GM21717 (cell line): ENCODE results near the gene RAP1GDS1.
"Not testable (repeated sequence)": the region's sequence is repeated elsewhere in the genome, so short reads cannot be mapped to it uniquely, and the experiment has no call there.

Source experiments
- ATAC-seq: cut with Tn5 transposase; IDR thresholded peaks from one replicate; pipeline ENCODE4 v1.9.1; 2021; ENCODE audit warnings: mild to moderate bottlenecking, moderate library complexity; ENCODE audit not compliant: unreplicated experiment

Gene RAP1GDS1

DNA sequence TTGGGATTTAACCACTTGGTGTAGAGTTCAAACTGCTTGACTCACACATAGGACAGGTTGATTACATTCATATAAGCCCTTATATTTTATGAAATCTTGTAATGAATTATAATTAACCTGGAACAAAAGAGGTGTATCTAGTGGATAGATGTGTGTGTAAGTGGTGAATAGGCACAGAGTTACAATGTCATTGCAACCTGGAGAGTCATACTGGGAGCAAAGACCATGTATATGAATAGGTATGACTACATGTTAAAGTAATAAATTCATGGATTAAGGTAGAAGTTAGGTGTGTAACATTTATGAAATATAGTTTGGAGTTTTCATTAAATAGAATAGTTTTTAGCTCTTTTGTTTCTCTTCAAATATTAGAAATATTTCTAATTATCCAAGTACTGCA lies 26.1 kb downstream of the RAP1GDS1 start:
- no peak for ATAC-seq

DNA sequence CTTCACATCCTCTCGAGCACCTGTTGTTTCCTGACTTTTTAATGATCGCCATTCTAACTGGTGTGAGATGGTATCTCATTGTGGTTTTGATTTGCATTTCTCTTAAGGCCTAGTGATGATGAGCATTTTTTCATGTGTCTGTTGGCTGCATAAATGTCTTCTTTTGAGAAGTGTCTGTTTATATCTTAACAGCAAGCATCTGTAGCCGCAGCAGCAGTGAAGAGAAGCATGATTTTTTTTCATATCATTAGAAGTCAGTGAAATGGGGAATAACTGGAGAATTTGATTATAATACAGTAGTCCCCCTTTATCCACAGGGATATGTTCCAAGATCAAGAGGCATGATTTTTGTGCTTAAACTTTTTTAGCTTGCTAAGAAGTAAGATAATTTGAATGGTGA lies 27.5 kb downstream of the RAP1GDS1 start:
- not testable (repeated sequence) for ATAC-seq

GRCh38 chr4:98289375-98289774 lies 28.2 kb downstream of the RAP1GDS1 start:
- peak; percentile 89 for ATAC-seq

- no peak for ATAC-seq
These were observed 29.3 kb downstream of the RAP1GDS1 start for GRCh38 chr4:98290511-98290910.

DNA sequence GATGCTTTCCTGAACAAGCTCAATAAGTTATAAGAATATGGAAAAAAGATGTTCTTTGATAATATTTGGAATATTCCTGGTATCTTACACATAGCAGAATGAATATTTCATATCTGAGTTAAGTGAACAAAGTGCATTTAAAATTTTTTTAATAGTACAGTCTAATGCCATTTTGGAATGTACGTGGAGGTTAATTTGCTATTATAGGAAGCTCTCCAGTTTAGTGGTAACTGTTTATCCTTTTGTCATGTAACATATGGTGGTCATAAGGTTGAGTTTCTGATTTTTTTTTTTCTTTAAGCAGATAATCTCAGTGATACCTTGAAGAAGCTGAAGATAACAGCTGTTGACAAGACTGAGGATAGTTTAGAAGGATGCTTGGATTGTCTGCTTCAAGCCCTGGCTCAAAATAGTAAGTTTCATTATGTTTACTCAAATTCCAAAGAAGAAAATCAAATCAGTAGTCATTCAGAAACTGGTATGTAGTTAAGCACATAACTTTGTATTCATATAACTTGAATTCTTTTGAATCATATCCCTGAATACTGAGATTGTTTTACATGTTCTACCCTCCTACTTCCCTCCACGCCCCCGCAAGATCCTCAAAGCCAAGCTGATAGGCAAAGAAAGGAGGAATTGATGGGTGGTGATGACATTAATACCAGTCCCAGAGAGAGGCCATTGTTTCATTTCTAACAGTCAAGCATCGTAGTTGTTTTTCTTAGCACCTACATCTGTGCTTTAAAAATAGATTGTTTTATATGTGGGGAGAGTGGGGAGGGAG lies 32.1 kb downstream of the RAP1GDS1 start:
- no peak for ATAC-seq

DNA sequence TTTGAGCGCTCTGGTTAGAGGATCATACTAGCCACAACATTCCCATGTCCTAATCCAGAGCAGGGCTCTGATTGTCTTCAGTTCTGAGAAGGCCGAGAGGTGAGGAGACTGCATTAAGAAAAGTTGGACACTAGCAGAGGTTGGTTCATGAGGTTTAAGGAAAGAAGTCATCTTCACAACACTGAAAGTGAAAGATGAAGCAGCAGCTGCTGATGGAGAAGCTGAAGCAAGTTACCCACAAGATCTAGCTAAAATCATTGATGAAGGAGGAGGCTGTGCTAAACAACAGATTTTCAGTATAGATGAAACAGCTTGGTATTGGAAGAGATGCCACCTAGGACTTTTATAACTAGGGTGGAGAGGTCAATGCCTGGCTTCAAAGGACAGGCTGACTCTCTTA lies 36.8 kb downstream of the RAP1GDS1 start:
- ATAC-seq, result no peak

GRCh38 chr4:98300706-98301105 lies 39.5 kb downstream of the RAP1GDS1 start:
- no peak for ATAC-seq

GRCh38 chr4:98305576-98305975 lies 44.4 kb downstream of the RAP1GDS1 start:
- no peak for ATAC-seq

DNA sequence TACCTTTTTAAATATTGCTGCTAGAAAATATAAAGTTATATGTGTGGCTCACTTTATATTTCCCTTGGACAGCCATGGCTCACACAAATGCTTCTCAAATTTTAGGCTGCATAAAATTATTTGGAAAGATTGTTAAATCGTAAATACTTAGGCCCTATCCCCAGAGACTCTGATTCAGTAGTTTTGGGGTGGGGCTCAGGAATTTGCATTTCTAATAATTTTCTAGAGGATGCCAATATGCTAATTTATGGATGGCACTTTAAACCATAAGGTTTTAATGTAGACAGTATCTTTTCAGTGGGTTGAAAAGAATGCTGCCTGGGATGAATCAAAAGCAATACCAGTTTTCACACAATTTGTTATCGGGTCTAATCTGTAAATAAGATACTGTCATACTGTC lies 49.7 kb downstream of the RAP1GDS1 start:
- no peak for ATAC-seq

GRCh38 chr4:98311656-98312055 lies 50.5 kb downstream of the RAP1GDS1 start:
- no peak for ATAC-seq

DNA sequence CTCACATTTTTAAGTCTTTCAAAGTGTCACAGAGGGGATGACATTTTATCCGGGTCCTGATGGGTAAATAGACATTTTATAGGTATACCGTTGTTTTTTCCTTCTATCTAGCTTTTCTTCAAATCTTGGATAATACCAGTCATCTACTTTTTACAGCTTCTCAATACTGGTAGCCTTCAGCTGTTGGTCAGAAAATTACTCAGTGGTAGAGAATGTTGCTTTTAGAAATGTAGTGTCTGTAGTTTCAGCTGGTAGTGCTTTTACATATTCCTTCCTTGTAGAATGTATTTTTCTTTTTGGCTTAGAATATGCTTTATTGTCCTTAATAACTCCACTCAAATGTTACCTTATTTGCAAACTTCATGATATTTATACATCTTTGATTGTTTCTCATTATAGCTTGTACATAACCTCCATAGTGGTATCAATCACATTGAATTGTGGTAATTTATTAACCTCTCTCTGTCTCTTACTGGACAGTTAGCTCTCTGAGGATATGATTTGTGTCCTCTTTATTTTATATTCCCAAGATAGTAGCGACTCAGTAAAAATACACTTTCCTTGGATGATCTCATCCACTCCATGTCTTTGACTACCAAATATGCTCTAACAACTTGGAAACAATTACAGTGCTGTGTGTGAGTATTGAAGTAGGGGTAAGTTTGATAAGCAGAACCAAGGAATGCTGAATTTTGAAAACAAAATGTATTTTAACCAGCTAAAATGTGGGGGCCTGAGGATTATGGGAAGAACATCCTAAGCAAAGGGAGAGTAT lies 53.8 kb downstream of the RAP1GDS1 start:
- no peak for ATAC-seq

DNA sequence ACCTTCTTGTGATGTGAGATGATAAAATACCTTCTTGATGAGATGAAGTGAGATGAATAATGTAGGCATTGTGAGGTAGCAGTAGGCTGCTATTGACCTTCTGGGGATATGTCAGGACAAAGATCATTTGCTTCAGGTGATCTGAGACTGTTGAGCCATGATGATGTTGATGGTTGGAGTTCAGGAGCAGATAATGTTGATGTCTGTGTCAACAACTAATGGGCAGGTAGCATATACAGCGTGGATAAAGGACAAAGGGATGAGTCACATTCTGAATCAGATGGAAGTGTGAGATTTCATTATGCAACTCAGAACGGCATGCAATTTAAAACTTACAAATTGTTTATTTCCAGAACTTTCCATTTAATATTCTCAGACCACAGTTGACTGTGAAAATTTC lies 57.3 kb downstream of the RAP1GDS1 start:
- no peak for ATAC-seq

- no peak for ATAC-seq
These were observed 57.8 kb downstream of the RAP1GDS1 start for GRCh38 chr4:98319021-98319420.

DNA sequence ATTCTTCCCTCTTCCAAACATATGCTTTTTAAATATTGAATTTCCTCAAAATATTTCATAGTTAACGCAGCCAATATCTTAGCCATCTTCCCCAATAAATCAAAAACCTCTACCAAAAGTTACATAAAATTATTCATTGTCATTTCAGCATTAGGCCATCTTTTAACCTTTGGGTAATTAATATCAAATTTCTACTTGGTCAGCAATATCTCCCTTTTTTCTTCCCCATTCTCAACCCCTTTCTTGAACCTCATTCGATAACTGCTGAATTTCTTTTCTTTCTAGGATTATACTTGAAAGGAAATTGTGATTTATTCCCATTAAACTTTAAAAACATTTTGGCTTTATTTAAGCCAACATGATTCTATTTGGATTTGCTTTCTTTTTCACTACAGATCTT lies 65.0 kb downstream of the RAP1GDS1 start:
- no peak for ATAC-seq

DNA sequence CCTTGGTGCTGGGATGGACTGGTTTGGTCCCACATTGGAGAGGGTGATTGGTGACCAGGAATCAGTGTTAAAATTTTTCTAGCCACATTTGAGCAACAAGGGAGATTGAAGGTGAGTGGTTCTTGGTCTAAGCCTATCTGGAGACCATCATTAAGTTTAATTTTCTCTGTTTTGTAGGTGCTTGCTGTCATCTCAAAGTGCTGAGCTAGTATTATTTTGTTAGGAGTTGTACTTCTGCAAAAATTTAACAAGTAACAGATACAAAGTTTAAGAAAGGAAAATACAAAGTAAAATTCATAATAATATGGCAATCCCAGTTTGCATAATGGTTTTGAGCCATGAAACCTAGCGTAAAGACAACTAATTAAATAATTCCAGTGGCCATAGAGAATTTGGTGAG lies 66.5 kb downstream of the RAP1GDS1 start:
- no peak for ATAC-seq

DNA sequence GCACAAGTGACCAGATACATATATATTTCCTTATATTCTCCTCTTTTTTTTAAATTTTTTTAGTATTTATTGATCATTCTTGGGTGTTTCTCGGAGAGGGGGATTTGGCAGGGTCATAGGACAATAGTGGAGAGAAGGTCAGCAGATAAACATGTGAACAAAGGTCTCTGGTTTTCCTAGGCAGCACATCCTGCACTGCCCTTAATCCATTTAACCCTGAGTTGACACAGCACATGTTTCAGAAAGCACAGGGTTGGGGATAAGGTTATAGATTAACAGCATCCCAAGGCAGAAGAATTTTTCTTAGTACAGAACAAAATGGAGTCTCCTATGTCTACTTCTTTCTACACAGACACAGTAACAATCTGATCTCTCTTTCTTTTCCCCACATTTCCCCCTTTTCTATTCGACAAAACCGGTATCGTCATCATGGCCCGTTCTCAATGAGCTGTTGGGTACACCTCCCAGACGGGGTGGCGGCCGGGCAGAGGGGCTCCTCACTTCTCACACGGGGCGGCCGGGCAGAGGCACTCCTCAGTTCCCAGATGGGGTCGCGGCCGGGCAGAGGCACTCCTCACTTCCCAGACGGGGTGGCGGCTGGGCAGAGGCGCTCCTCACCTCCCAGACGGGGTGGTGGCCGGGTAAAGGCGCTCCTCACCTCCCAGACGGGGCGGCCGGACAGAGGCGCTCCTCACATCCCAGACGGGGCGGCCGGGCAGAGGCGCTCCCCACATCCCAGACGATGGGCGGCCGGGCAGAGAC lies 68.9 kb downstream of the RAP1GDS1 start:
- not testable (repeated sequence) for ATAC-seq

GRCh38 chr4:98332017-98332416 lies 70.8 kb downstream of the RAP1GDS1 start:
- no peak for ATAC-seq

GRCh38 chr4:98334461-98334860 lies 73.3 kb downstream of the RAP1GDS1 start:
- ATAC-seq, result no peak

DNA sequence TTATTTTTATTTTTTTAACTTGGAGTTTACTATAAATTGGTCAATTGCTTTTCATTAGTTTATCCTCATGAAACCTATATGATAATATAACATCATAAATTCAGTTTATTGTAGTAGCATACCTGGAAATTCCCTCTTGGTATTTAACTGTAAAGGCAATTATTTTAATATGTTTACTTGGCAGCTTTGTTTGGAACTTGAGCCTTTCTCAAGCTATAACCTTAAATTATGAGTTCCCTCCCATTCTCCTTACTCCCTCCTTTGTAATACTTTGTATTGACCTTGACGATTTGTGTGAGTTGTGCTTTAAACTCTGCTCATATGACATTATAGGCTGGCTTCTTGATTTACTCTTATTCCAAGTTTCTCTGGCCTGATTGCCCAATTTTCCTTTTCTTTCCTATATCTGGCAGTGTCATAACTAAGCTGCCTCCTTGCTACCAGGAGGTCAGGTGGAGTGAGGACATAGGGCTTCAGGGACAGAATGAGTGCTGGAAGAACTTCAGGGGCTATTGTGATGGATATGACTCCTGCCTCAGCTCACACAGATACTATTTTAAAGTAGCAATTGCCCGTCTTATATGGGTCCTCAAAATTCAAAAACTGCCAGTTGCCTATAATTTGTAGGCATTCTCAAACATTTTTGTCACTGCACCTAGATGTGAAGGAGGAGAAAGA lies 77.7 kb downstream of the RAP1GDS1 start:
- no peak for ATAC-seq

GRCh38 chr4:98341309-98341708 lies 80.1 kb downstream of the RAP1GDS1 start:
- ATAC-seq, result no peak

GRCh38 chr4:98343626-98344025 lies 82.4 kb downstream of the RAP1GDS1 start:
- ATAC-seq, result no peak
